ENCODE data around the gene DOHH.
"Not testable (repeated sequence)": the region's sequence is repeated elsewhere in the genome, so short reads cannot be mapped to it uniquely, and the experiment has no call there.

DOHH gene

DNA sequence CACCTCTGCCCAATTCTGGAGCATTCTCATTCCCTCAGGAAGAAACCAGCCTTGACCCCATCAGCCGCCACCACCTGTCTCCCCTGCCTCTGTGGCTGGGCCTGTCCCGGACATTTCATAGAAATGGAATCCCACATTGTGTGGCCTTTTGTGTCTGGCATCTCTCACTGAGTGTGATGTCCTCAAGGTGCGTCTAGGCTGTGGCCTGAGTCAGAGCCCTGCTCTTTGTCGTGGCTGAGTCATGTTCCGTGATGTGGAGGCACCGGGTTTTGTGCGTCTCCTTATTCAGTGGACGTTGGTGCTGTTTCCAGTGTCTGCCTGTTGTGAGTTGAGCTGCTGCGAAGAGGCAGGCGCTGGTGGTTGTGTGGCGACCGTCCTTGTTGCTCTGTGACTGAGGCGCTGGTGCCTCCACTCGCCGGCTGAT lies 9.1 kb upstream of the DOHH start:
- Histone ChIP-seq H3K79me1 (ENCODE audit: low read length) (peaks cover 30% of the 10 kb centered on the region), H3K4me1 (ENCODE audit: control insufficient read depth, low read depth, low read length) (no peaks in the 10 kb centered on the region), H3K23ac (ENCODE audit: low read length) (no peak overlapping the region), H4K5ac (ENCODE audit: low read length) (no peak overlapping the region), H3K4me3 (ENCODE audit: low read length) (no peak overlapping the region), H2AK5ac (ENCODE audit: low read length) (no peak overlapping the region), H3K79me2 (ENCODE audit: control insufficient read depth, insufficient read depth, low read length) (peaks cover 49% of the 10 kb centered on the region), H3K27me3 (ENCODE audit: insufficient read depth, low read length, poor library complexity) (no peaks in the 10 kb centered on the region), H3K36me3 (ENCODE audit: control insufficient read depth, insufficient read depth, low read length) (no peaks in the 10 kb centered on the region), H4K8ac (ENCODE audit: low read depth, low read length) (no peak overlapping the region), H3K4ac (ENCODE audit: low read depth, low read length) (no peak overlapping the region), H3K56ac (ENCODE audit: low read length) (no peak overlapping the region), H2BK5ac (ENCODE audit: low read length) (no peak overlapping the region), H2BK120ac (ENCODE audit: low read depth, low read length) (no peak overlapping the region), H3K9ac (ENCODE audit: low read length) (no peak overlapping the region), H3K4me2 (ENCODE audit: low read length) (no peak overlapping the region), H3K27ac (ENCODE audit: low read depth, low read length) (no peak overlapping the region), H3K18ac (ENCODE audit: low read length) (no peak overlapping the region), H2BK15ac (replicated peaks; ENCODE audit: low read depth) (no peak overlapping the region)
- no peak for DNase-seq
- WGBS (ENCODE audit: extremely low coverage, insufficient coverage, low lambda C conversion rate): no CpG with 5 or more reads among the region's 15 CpGs

DNA sequence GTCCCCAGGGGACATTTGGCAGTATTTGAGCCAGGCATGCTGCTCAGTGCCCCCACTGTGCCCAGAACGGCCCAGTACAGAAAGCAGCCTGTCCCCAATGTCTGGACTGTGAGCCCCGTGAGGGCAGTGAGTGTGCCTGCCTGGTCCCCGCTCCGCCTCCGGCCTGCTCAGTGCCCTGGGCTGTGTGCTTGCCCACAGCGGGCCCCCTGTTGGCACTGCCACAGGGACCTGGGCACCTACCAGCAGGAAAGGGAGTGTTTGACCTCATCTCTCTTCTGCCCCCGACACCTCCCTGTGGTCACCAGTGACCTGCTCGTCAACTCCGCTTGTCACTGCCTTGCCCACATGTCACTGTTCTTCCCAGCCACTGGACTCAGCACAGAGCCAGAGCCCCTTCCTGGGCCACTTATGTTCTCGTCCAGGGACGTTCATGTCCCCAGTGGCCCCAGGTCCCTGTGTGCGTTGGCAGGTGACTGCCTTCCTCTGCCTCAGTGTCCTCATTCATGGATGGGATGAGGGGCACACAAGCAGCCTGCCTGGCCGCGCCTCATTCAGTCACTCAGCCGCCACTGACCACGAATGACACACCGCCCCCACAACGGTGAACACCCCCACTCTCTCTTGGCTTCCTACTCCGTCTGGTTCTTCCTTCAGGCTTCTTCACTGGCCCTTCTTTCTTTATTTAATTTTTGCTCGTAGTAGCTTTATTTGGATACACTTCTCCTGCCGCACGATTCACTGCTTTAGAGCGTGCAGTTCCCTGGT lies 8.5 kb upstream of the DOHH start:
- Histone ChIP-seq H4K5ac (ENCODE audit: low read length) (no peak overlapping the region), H4K8ac (ENCODE audit: low read depth, low read length) (no peak overlapping the region), H3K79me1 (ENCODE audit: low read length) (peaks cover 30% of the 10 kb centered on the region), H3K4ac (ENCODE audit: low read depth, low read length) (no peak overlapping the region), H3K18ac (ENCODE audit: low read length) (no peak overlapping the region), H2BK120ac (ENCODE audit: low read depth, low read length) (no peak overlapping the region), H3K23ac (ENCODE audit: low read length) (no peak overlapping the region), H3K9ac (ENCODE audit: low read length) (no peak overlapping the region), H3K27me3 (ENCODE audit: insufficient read depth, low read length, poor library complexity) (no peaks in the 10 kb centered on the region), H3K4me3 (ENCODE audit: low read length) (no peak overlapping the region), H3K4me1 (ENCODE audit: control insufficient read depth, low read depth, low read length) (no peaks in the 10 kb centered on the region), H3K56ac (ENCODE audit: low read length) (no peak overlapping the region), H2BK15ac (replicated peaks; ENCODE audit: low read depth) (no peak overlapping the region), H2BK5ac (ENCODE audit: low read length) (no peak overlapping the region), H2AK5ac (ENCODE audit: low read length) (no peak overlapping the region), H3K27ac (ENCODE audit: low read depth, low read length) (no peak overlapping the region), H3K79me2 (ENCODE audit: control insufficient read depth, insufficient read depth, low read length) (peaks cover 49% of the 10 kb centered on the region), H3K4me2 (ENCODE audit: low read length) (no peak overlapping the region), H3K36me3 (ENCODE audit: control insufficient read depth, insufficient read depth, low read length) (no peaks in the 10 kb centered on the region)
- no peak for DNase-seq
- no CpG with 5 or more reads among the region's 23 CpGs for WGBS (ENCODE audit: extremely low coverage, insufficient coverage, low lambda C conversion rate)

- not testable (repeated sequence) for H3K4me3 ChIP-seq (ENCODE audit: low read length); H3K4ac ChIP-seq (ENCODE audit: low read depth, low read length); H4K8ac ChIP-seq (ENCODE audit: low read depth, low read length); H3K27me3 ChIP-seq (ENCODE audit: insufficient read depth, low read length, poor library complexity); H4K5ac ChIP-seq (ENCODE audit: low read length); H2BK120ac ChIP-seq (ENCODE audit: low read depth, low read length); H2AK5ac ChIP-seq (ENCODE audit: low read length); H3K27ac ChIP-seq (ENCODE audit: low read depth, low read length); H3K4me1 ChIP-seq (ENCODE audit: control insufficient read depth, low read depth, low read length); H2BK5ac ChIP-seq (ENCODE audit: low read length); H3K9ac ChIP-seq (ENCODE audit: low read length); H3K4me2 ChIP-seq (ENCODE audit: low read length); H3K18ac ChIP-seq (ENCODE audit: low read length); H3K36me3 ChIP-seq (ENCODE audit: control insufficient read depth, insufficient read depth, low read length); H2BK15ac ChIP-seq (replicated peaks; ENCODE audit: low read depth); DNase-seq; H3K23ac ChIP-seq (ENCODE audit: low read length)
- WGBS (ENCODE audit: extremely low coverage, insufficient coverage, low lambda C conversion rate): no CpG with 5 or more reads among the region's 18 CpGs
- peaks cover 27% of the 10 kb centered on the region for H3K79me1 ChIP-seq (ENCODE audit: low read length)
- H3K79me2 ChIP-seq (ENCODE audit: control insufficient read depth, insufficient read depth, low read length): peaks cover 47% of the 10 kb centered on the region
- peak overlapping the region; percentile 1 for H3K56ac ChIP-seq (ENCODE audit: low read length)
These were observed 7.7 kb upstream of the DOHH start for GRCh38 chr19:3508121-3508661.

- Histone ChIP-seq H3K4me2 (ENCODE audit: low read length) (peak overlapping the region; percentile 100), H3K4me3 (ENCODE audit: low read length) (peak overlapping the region; percentile 79), H2AK5ac (ENCODE audit: low read length) (no peak overlapping the region), H2BK15ac (replicated peaks; ENCODE audit: low read depth) (no peak overlapping the region), H4K8ac (ENCODE audit: low read depth, low read length) (no peak overlapping the region), H3K79me2 (ENCODE audit: control insufficient read depth, insufficient read depth, low read length) (peaks cover 42% of the 10 kb centered on the region), H4K5ac (ENCODE audit: low read length) (no peak overlapping the region), H2BK5ac (ENCODE audit: low read length) (no peak overlapping the region), H3K79me1 (ENCODE audit: low read length) (peaks cover 27% of the 10 kb centered on the region), H3K18ac (ENCODE audit: low read length) (peak overlapping the region; percentile 7), H3K56ac (ENCODE audit: low read length) (peak overlapping the region; percentile 94), H2BK120ac (ENCODE audit: low read depth, low read length) (no peak overlapping the region), H3K23ac (ENCODE audit: low read length) (no peak overlapping the region), H3K27me3 (ENCODE audit: insufficient read depth, low read length, poor library complexity) (no peaks in the 10 kb centered on the region), H3K27ac (ENCODE audit: low read depth, low read length) (peak overlapping the region; percentile 25), H3K4me1 (ENCODE audit: control insufficient read depth, low read depth, low read length) (no peaks in the 10 kb centered on the region), H3K36me3 (ENCODE audit: control insufficient read depth, insufficient read depth, low read length) (no peaks in the 10 kb centered on the region), H3K9ac (ENCODE audit: low read length) (peak overlapping the region; percentile 83), H3K4ac (ENCODE audit: low read depth, low read length) (no peak overlapping the region)
- WGBS (ENCODE audit: extremely low coverage, insufficient coverage, low lambda C conversion rate): no CpG with 5 or more reads among the region's 31 CpGs
- DNase-seq: peak; percentile 69
These were observed 7.1 kb upstream of the DOHH start for GRCh38 chr19:3507371-3508120.

DNA sequence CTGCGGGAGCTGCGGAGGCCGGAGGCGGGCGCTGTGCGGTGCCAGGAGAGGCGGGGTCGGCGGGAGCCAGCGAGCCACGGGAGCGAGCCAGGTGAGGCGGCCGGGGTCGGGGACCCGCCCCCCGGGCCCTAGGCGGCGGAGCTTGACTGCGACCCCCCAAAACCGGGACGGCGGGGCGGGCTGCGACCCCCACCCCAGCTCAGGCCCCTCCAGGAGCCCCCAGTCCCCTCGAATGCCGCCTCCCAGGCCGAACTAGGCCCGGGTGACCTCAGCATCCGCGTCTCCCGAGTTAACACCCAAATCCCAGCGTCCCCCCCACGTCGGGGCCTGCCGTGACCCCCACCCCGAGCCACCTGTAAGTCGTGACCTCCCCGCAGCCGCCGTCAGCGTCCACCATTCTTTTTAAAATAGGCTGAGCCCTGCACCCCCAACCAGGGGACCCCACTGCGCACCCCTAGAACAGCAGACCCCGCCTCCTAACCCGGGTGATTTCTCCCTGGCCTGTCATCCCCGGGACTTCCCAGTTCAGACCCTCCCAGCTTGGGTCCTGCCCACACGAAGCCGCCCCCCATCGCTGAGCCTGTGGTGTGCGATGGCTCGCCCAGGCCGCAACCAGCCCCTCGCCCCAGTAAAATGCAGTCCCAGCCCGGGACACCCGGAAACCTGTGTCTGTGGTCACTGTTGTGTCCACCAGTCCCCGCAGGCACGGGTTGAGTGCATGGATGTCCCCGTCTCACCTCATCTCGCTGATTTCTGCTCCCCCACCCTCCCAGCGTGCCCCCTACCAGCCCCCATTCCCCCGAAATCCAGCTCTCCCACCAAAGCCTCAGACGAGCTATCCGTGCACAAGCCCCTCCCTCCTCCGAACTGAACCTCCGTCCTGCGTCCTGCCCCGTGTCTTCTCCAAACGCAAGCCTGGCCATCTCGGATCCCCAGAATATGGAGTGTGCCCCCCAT lies 6.2 kb upstream of the DOHH start:
- Histone ChIP-seq H3K23ac (ENCODE audit: low read length) (peak overlapping the region; percentile 48), H4K8ac (ENCODE audit: low read depth, low read length) (no peak overlapping the region), H2BK15ac (replicated peaks; ENCODE audit: low read depth) (no peak overlapping the region), H3K9ac (ENCODE audit: low read length) (peak overlapping the region; percentile 83), H3K4me3 (ENCODE audit: low read length) (peak overlapping the region; percentile 79), H3K79me1 (ENCODE audit: low read length) (peaks cover 22% of the 10 kb centered on the region), H3K27me3 (ENCODE audit: insufficient read depth, low read length, poor library complexity) (no peaks in the 10 kb centered on the region), H2BK120ac (ENCODE audit: low read depth, low read length) (peak overlapping the region; percentile 51), H3K4me2 (ENCODE audit: low read length) (peak overlapping the region; percentile 100), H3K4ac (ENCODE audit: low read depth, low read length) (peak overlapping the region; percentile 22), H3K18ac (ENCODE audit: low read length) (peak overlapping the region; percentile 92), H2AK5ac (ENCODE audit: low read length) (no peak overlapping the region), H3K27ac (ENCODE audit: low read depth, low read length) (peak overlapping the region; percentile 47), H2BK5ac (ENCODE audit: low read length) (no peak overlapping the region), H3K36me3 (ENCODE audit: control insufficient read depth, insufficient read depth, low read length) (no peaks in the 10 kb centered on the region), H4K5ac (ENCODE audit: low read length) (no peak overlapping the region), H3K56ac (ENCODE audit: low read length) (peak overlapping the region; percentile 94), H3K79me2 (ENCODE audit: control insufficient read depth, insufficient read depth, low read length) (peaks cover 33% of the 10 kb centered on the region), H3K4me1 (ENCODE audit: control insufficient read depth, low read depth, low read length) (no peaks in the 10 kb centered on the region)
- DNase-seq: no peak
- no CpG with 5 or more reads among the region's 69 CpGs for WGBS (ENCODE audit: extremely low coverage, insufficient coverage, low lambda C conversion rate)

Data from mesendoderm (in vitro differentiated cells).